HG03342 (cell line): ENCODE measurements around the gene DST.
A peak's percentile ranks its signal among the peaks of the same experiment; 100 is the strongest.
"Not testable (repeated sequence)": the region's sequence is repeated elsewhere in the genome, so short reads cannot be mapped to it uniquely, and the experiment has no call there.

Experiments
- ATAC-seq: cut with Tn5 transposase; IDR thresholded peaks from one replicate; pipeline ENCODE4 v1.9.1; 2021; ENCODE audit warnings: mild to moderate bottlenecking, moderate library complexity; ENCODE audit not compliant: unreplicated experiment

DST gene

GRCh38 chr6:56573624-56574023 is 69.1 kb downstream of the DST start:
- no peak for ATAC-seq

GRCh38 chr6:56572788-56573471 is 69.8 kb downstream of the DST start:
- ATAC-seq: no peak

GRCh38 chr6:56571605-56572004 is 71.1 kb downstream of the DST start:
- ATAC-seq: no peak

GRCh38 chr6:56570413-56571359 is 72.0 kb downstream of the DST start:
- ATAC-seq: peak; percentile 91

DNA sequence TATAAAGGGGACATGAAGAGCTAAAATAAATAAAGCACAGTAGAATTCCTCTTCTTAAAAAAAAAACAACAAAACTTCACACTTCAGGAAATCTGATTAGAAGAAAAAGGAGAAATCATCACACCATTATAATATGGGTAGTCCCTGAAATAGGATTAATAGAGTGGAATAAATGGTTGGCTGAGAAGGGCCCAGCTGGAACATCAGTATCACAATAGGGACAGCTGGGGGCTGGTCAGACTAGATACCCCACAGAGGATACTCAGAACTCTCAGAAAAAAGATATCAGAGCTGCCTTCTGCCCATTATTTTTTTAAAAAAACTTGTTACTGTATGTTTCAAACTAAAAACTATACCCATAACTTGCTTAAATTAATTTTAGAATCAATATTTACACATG is 75.2 kb downstream of the DST start:
- ATAC-seq: no peak

DNA sequence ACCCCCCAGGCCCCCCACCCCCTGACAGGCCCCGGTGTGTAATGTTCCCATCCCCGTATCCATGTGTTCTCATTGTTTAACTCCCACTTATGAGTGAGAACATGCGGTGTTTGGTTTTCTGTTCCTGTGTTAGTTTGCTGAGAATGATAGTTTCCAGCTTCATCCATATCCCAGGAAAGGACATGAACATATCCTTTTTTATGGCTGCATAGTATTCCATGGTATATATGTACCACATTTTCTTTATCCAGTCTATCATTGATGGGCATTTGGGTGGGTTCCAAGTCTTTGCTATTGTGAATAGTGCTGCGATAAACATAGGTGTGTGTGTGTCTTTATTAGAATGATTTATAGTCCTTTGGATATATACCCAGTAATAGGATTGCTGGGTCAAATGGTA is 80.0 kb downstream of the DST start:
- not testable (repeated sequence) for ATAC-seq

GRCh38 chr6:56556751-56557540 is 85.7 kb downstream of the DST start:
- no peak for ATAC-seq

- no peak for ATAC-seq
Observed at GRCh38 chr6:56555438-56555872, 87.2 kb downstream of the DST start.

- ATAC-seq: no peak
Observed at GRCh38 chr6:56552187-56553130, 90.2 kb downstream of the DST start.

DNA sequence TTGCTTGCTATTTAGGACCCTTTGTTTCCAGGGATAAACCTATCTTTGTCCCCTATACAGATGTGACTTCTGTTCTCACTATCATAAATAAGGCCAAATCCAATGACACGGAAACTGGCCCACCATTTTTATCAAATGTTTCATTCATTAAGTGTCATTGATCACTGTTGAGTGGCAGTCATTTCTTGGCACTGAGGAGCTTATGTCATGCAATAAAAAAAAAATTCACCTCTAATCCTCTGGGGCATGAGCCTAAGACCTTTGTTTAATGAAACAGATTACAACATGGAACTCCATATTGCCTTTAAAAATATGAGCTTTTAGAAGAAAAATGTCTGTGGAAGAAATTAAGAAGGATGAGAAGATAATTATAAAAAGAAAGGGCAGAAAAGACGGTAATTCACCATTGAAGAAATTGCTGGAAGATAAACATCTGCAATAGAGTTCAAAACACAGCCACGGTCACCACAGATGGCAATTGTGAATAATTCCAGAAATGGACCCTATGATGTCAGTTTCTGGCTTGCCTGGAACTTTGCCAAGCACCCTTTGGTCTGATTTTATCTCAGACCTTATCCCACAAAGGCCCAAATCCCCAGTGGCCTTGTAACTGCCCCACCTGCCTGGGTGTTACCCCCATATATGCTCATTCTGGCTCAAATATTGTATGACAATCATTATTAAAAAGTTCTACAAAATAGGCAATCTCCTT is 91.1 kb downstream of the DST start:
- ATAC-seq: no peak

DNA sequence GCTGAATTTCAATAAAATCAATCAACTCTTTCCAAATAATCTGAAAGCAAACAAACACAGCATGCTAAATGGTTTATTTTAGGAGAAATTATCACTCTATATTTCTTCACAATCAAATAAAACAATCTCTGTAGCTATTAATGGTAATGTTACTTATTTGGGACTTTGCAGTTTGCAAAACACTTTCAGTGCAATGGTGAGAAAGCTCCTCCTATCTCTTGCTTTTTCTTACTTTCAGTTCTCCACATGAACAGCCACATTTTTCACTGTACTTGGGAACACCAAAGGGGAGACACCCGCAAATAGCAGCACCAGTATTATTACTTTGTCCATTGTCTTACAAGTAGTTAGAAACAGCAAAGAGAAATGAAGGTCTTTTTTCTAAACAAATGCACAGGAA is 92.4 kb downstream of the DST start:
- no peak for ATAC-seq

- no peak for ATAC-seq
Observed at GRCh38 chr6:56549014-56549413, 93.7 kb downstream of the DST start.

GRCh38 chr6:56547687-56548086 is 95.0 kb downstream of the DST start:
- ATAC-seq: no peak

DNA sequence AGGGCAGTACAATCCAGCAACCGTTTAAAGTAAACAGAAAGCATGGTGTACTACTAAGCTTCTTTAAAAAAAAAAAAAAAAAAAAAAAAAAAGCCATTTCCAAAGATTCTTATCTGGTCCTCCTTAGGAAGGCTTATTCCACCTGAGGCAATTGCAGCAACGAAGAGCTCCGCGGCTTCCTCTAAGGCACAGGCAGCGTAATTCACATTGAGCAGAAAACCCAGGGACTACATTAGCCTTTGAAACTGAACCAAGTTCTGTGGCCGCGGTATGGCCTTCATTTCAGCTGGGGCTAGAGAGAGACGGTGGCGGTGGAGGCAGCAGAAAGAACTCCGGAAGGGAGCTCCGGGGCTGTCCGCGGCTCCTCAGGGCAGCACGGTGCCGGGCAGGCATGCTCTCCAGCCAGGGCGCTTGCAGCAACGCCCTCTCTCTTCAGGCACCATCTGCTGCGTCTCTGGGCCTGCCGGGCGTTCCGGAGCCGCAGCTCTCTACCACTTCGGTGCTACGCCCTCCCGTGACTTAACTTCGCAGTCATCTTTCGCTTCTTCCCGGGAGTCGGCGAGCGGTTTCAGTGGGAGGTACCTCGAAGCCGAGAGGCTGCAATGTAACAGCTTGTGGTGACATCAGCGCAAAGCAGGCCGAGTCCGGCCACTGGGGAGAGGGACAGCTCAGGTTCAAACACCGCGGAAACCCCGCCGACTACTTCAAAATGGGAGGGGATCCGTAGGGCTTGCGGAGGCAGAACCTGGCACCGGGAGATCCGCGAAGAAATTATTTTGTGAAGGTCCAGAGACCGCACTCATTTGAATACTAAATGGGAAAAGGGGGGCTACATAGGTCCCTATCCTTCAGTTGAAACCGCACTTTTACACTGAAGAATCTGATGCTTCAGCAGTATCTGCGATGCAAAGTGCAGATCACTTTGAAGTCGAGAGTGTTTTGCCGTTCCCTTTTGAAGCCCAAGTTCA is 100.0 kb downstream of the DST start:
- ATAC-seq: peak; percentile 95

DNA sequence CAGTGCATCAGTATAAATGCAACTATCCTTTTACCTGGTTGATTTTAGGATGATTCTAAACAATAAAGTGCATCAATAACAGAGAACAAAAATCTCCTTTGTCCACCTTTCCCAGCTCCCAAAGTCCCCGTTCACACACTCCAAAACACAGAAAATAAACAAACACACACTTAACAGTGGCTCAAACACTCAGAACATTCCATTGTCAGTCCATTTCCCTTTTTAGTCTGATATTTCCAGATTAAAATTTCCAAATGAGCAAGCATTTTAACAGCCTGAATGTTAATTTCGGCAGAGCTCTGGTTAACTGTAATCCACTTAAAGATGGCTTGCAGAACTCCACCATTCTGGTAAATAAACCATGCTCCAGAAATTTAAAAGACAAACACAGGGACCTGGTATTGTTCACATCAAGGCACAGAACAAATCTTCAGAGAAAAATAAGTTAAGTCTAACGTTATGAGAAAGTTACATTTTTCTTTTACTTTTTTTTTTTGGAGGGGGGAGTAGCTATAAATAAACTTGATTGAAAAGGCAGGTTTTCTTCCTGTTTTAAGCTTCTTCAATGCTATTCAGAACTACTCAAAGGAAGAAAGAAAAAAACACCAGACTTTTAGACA is 100.8 kb downstream of the DST start:
- ATAC-seq: no peak

GRCh38 chr6:56541030-56541600 is 101.6 kb downstream of the DST start:
- no peak for ATAC-seq

- no peak for ATAC-seq
Observed at GRCh38 chr6:56540232-56541029, 102.3 kb downstream of the DST start.
